ENCODE data around the gene LRRC56. TPM values are rescaled to one million over a fixed set of nuclear protein-coding genes. Genes with fewer than 3 reads are reported as not detected.

The LRRC56 gene
- total and polyA plus RNA-seq, 2 of the 13 experiments (the other 11 are each of a cell fraction or from before 2014, with no cell fraction given), result 0.11 to 0.29 TPM

GRCh38 chr11:538431-539051 lies 1.2 kb downstream of the LRRC56 start (continued):
- no peak for TF ChIP-seq ZNF138 (CRISPR knock-in tag; IDR thresholded peaks at IDR 0.05; ENCODE audit: low read depth)
- 0 out of 2 replicates have a peak, but pooled peaks have one; percentile 54 for TF ChIP-seq AHR (CRISPR knock-in tag; IDR thresholded peaks at IDR 0.05)
- TF ChIP-seq ZNF710 (CRISPR knock-in tag; IDR thresholded peaks at IDR 0.05; ENCODE audit: borderline replicate concordance), result no peak
- peak; percentile 76 for TF ChIP-seq ZNF883 (CRISPR knock-in tag; IDR thresholded peaks at IDR 0.05; ENCODE audit: not compliant biosample characterization)
- 0 out of 2 replicates have a peak, but pooled peaks have one; percentile 64 for TF ChIP-seq ZNF878 (CRISPR knock-in tag; IDR thresholded peaks at IDR 0.05)
- peak; percentile 84; the same call in 1 of the 2 replicates for TF ChIP-seq NFKB2 (CRISPR knock-in tag; IDR thresholded peaks at IDR 0.05; ENCODE audit: borderline replicate concordance)
- TF ChIP-seq MYPOP (CRISPR knock-in tag; IDR thresholded peaks at IDR 0.05), result peak; percentile 44; the same call in 1 of the 2 replicates
- TF ChIP-seq ZNF746 (CRISPR knock-in tag; IDR thresholded peaks at IDR 0.05), result peak; percentile 35; the same call in 1 of the 2 replicates
- peak; percentile 67; the same call in 1 of the 2 replicates for TF ChIP-seq HINFP (CRISPR knock-in tag; IDR thresholded peaks at IDR 0.05; ENCODE audit: low read depth)
- 0 out of 2 replicates have a peak, but pooled peaks have one; percentile 53 for TF ChIP-seq ZNF335 (CRISPR knock-in tag; IDR thresholded peaks at IDR 0.05)
- 0 out of 2 replicates have a peak, but pooled peaks have one; percentile 40 for TF ChIP-seq MLX (CRISPR knock-in tag; IDR thresholded peaks at IDR 0.05)
- TF ChIP-seq ZNF256 (CRISPR knock-in tag; conservative IDR thresholded peaks at IDR 0.05), result 0 out of 2 replicates have a peak, but pooled peaks have one; percentile 29
- peak; percentile 32; the same call in 1 of the 2 replicates for TF ChIP-seq SAP130 (CRISPR knock-in tag; IDR thresholded peaks at IDR 0.05; ENCODE audit: low read depth)
- TF ChIP-seq ZNF326 (CRISPR knock-in tag; IDR thresholded peaks at IDR 0.05; ENCODE audit: borderline replicate concordance), result no peak
- 0 out of 2 replicates have a peak, but pooled peaks have one; percentile 55 for TF ChIP-seq HES4 (CRISPR knock-in tag; IDR thresholded peaks at IDR 0.05; ENCODE audit: borderline replicate concordance)
- TF ChIP-seq KLF6 (CRISPR knock-in tag; IDR thresholded peaks at IDR 0.05), result 0 out of 2 replicates have a peak, but pooled peaks have one; percentile 56
- peak; percentile 40; the same call in 1 of the 2 replicates for TF ChIP-seq GABPB1 (CRISPR knock-in tag; IDR thresholded peaks at IDR 0.05)
- peak; percentile 41; the same call in 1 of the 2 replicates for TF ChIP-seq TBX2 (CRISPR knock-in tag; IDR thresholded peaks at IDR 0.05; ENCODE audit: borderline replicate concordance)
- 0 out of 2 replicates have a peak, but pooled peaks have one; percentile 30 for TF ChIP-seq ZNF589 (CRISPR knock-in tag; conservative IDR thresholded peaks at IDR 0.05)
- TF ChIP-seq ZFY (CRISPR knock-in tag; IDR thresholded peaks at IDR 0.05), result peak; percentile 38; the same call in 1 of the 2 replicates
- peak; percentile 34; the same call in 1 of the 2 replicates for TF ChIP-seq YEATS2 (CRISPR knock-in tag; IDR thresholded peaks at IDR 0.05; ENCODE audit: borderline replicate concordance)
- TF ChIP-seq HNF1B (CRISPR knock-in tag; IDR thresholded peaks at IDR 0.05), result no peak
- 0 out of 2 replicates have a peak, but pooled peaks have one; percentile 52 for TF ChIP-seq WIZ (CRISPR knock-in tag; IDR thresholded peaks at IDR 0.05)
